ENCODE results near the gene KCNAB2.

KCNAB2 gene

GRCh38 chr1:6048179-6048867 lies 2.6 kb downstream of the KCNAB2 start:
- no peak overlapping the region for H3K4me3 ChIP-seq (ENCODE audit: low read length)
- peaks cover 47% of the 10 kb centered on the region for H4K20me1 ChIP-seq (ENCODE audit: insufficient read depth, low read length)
- no peak for TF ChIP-seq EZH2phosphoT487 (IDR thresholded peaks at IDR 0.05; ENCODE audit: low read depth)
- TF ChIP-seq CTCF (IDR thresholded peaks at IDR 0.05; ENCODE audit: low read depth, low read length): no peak
- H3K4me2 ChIP-seq (ENCODE audit: low read length): no peak overlapping the region
- no peaks in the 10 kb centered on the region for H3K79me2 ChIP-seq (ENCODE audit: low read length)
- H3K36me3 ChIP-seq (replicated peaks; ENCODE audit: low read depth, low read length): peaks cover under 1% of the 10 kb centered on the region
- H2AFZ ChIP-seq (ENCODE audit: low read depth, low read length): no peak overlapping the region
- H3K4me1 ChIP-seq (ENCODE audit: low read length): no peaks in the 10 kb centered on the region
- no peaks in the 10 kb centered on the region for H3K27me3 ChIP-seq (ENCODE audit: low read depth, low read length)
- H3K9ac ChIP-seq (ENCODE audit: low read length): no peak overlapping the region
- no peak overlapping the region for H3K27ac ChIP-seq (ENCODE audit: low read length)
- no peaks in the 10 kb centered on the region for H3K9me3 ChIP-seq (ENCODE audit: insufficient read depth, low read length)

- H2AFZ ChIP-seq (ENCODE audit: low read depth, low read length): no peak overlapping the region
- no peaks in the 10 kb centered on the region for H3K79me2 ChIP-seq (ENCODE audit: low read length)
- no peak for TF ChIP-seq CTCF (IDR thresholded peaks at IDR 0.05; ENCODE audit: low read depth, low read length)
- TF ChIP-seq EZH2phosphoT487 (IDR thresholded peaks at IDR 0.05; ENCODE audit: low read depth): no peak
- peaks cover 46% of the 10 kb centered on the region for H4K20me1 ChIP-seq (ENCODE audit: insufficient read depth, low read length)
- H3K4me1 ChIP-seq (ENCODE audit: low read length): no peaks in the 10 kb centered on the region
- H3K36me3 ChIP-seq (replicated peaks; ENCODE audit: low read depth, low read length): peaks cover 3% of the 10 kb centered on the region
- no peak overlapping the region for H3K4me3 ChIP-seq (ENCODE audit: low read length)
- H3K4me2 ChIP-seq (ENCODE audit: low read length): no peak overlapping the region
- H3K27me3 ChIP-seq (ENCODE audit: low read depth, low read length): no peaks in the 10 kb centered on the region
- H3K9me3 ChIP-seq (ENCODE audit: insufficient read depth, low read length): no peaks in the 10 kb centered on the region
- H3K9ac ChIP-seq (ENCODE audit: low read length): no peak overlapping the region
- no peak overlapping the region for H3K27ac ChIP-seq (ENCODE audit: low read length)
Measured at GRCh38 chr1:6049419-6049818, 3.7 kb downstream of the KCNAB2 start.

- no peak for TF ChIP-seq CTCF (IDR thresholded peaks at IDR 0.05; ENCODE audit: low read depth, low read length)
- Histone ChIP-seq H4K20me1 (ENCODE audit: insufficient read depth, low read length) (peaks cover 38% of the 10 kb centered on the region), H3K4me3 (ENCODE audit: low read length) (no peak overlapping the region), H3K79me2 (ENCODE audit: low read length) (no peaks in the 10 kb centered on the region), H3K4me1 (ENCODE audit: low read length) (no peaks in the 10 kb centered on the region), H3K27ac (ENCODE audit: low read length) (no peak overlapping the region), H2AFZ (ENCODE audit: low read depth, low read length) (no peak overlapping the region), H3K27me3 (ENCODE audit: low read depth, low read length) (no peaks in the 10 kb centered on the region), H3K9ac (ENCODE audit: low read length) (no peak overlapping the region), H3K36me3 (replicated peaks; ENCODE audit: low read depth, low read length) (peaks cover 3% of the 10 kb centered on the region), H3K9me3 (ENCODE audit: insufficient read depth, low read length) (no peaks in the 10 kb centered on the region), H3K4me2 (ENCODE audit: low read length) (no peak overlapping the region)
Measured at GRCh38 chr1:6051423-6051822, 5.7 kb downstream of the KCNAB2 start.

GRCh38 chr1:6052543-6053205 lies 7.0 kb downstream of the KCNAB2 start:
- Histone ChIP-seq H3K27ac (ENCODE audit: low read length) (no peak overlapping the region), H3K4me3 (ENCODE audit: low read length) (no peak overlapping the region), H3K9ac (ENCODE audit: low read length) (no peak overlapping the region), H4K20me1 (ENCODE audit: insufficient read depth, low read length) (peaks cover 38% of the 10 kb centered on the region), H3K36me3 (replicated peaks; ENCODE audit: low read depth, low read length) (peaks cover 3% of the 10 kb centered on the region), H3K4me1 (ENCODE audit: low read length) (no peaks in the 10 kb centered on the region), H3K79me2 (ENCODE audit: low read length) (no peaks in the 10 kb centered on the region), H3K9me3 (ENCODE audit: insufficient read depth, low read length) (no peaks in the 10 kb centered on the region), H2AFZ (ENCODE audit: low read depth, low read length) (no peak overlapping the region), H3K27me3 (ENCODE audit: low read depth, low read length) (no peaks in the 10 kb centered on the region), H3K4me2 (ENCODE audit: low read length) (no peak overlapping the region)
- TF ChIP-seq CTCF (IDR thresholded peaks at IDR 0.05; ENCODE audit: low read depth, low read length) (peak; percentile 33), EZH2phosphoT487 (IDR thresholded peaks at IDR 0.05; ENCODE audit: low read depth) (no peak)

Data from OCI-LY3 (cell line).